ENCODE data around the gene UBE2M.
A peak's percentile ranks its signal among the peaks of the same experiment; 100 is the strongest.

Gene UBE2M

GRCh38 chr19:58555920-58556621 lies 2.3 kb downstream of the UBE2M start:
- TF ChIP-seq CTCF (conservative IDR thresholded peaks at IDR 0.05; ENCODE audit: low read depth, low read length) = no peak
- no peak for DNase-seq (ENCODE audit: low read depth)
- H3K4me3 ChIP-seq (ENCODE audit: low read length) = no peak overlapping the region

GRCh38 chr19:58555369-58555885 lies 3.0 kb downstream of the UBE2M start:
- TF ChIP-seq CTCF (conservative IDR thresholded peaks at IDR 0.05; ENCODE audit: low read depth, low read length) = no peak
- no peak for DNase-seq (ENCODE audit: low read depth)
- H3K4me3 ChIP-seq (ENCODE audit: low read length) = peak overlapping the region; percentile 27

- no peak for TF ChIP-seq CTCF (conservative IDR thresholded peaks at IDR 0.05; ENCODE audit: low read depth, low read length)
- peak within 1 kb of the TSS; percentile 81 for H3K4me3 ChIP-seq (ENCODE audit: low read length)
- DNase-seq (ENCODE audit: low read depth) = peak; percentile 85
Observed at GRCh38 chr19:58554494-58555368, 3.7 kb downstream of the UBE2M start, which contains the start of gene CHMP2A. TSS of gene CHMP2A (minus strand) at chr19:58555105. CDS start at chr19:58554212, 893 bp downstream.

GRCh38 chr19:58553799-58554493 lies 4.5 kb downstream of the UBE2M start:
- no peak for TF ChIP-seq CTCF (conservative IDR thresholded peaks at IDR 0.05; ENCODE audit: low read depth, low read length)
- H3K4me3 ChIP-seq (ENCODE audit: low read length) = peak overlapping the region; percentile 81
- DNase-seq (ENCODE audit: low read depth) = no peak

- TF ChIP-seq CTCF (conservative IDR thresholded peaks at IDR 0.05; ENCODE audit: low read depth, low read length) = no peak
- DNase-seq (ENCODE audit: low read depth) = no peak
- no peak overlapping the region for H3K4me3 ChIP-seq (ENCODE audit: low read length)
Observed at GRCh38 chr19:58552655-58553054, 5.8 kb downstream of the UBE2M start.

- H3K4me3 ChIP-seq (ENCODE audit: low read length) = no peak overlapping the region
- TF ChIP-seq CTCF (conservative IDR thresholded peaks at IDR 0.05; ENCODE audit: low read depth, low read length) = no peak
- DNase-seq (ENCODE audit: low read depth) = no peak
Observed at GRCh38 chr19:58551577-58552471, 6.6 kb downstream of the UBE2M start.

Measured in retinal pigment epithelial cell (primary cell).